Keratinocyte (primary cell): ENCODE results near the gene PITPNM3.
"Not testable (repeated sequence)": the region's sequence is repeated elsewhere in the genome, so short reads cannot be mapped to it uniquely, and the experiment has no call there.

Experiments used
- EZH2 ChIP-seq: IDR thresholded peaks from one replicate; pipeline ENCODE4 v1.6.1; 2012; ENCODE audit warnings: inconsistent platforms, mild to moderate bottlenecking, low read length, moderate library complexity
- TF ChIP-seq, protein P1 (sequence below), 3 experiments: IDR thresholded peaks in 1 of 3; conservative IDR thresholded peaks in 1 of 3; optimal IDR thresholded peaks in 1 of 3; 2 replicates in 2 of 3; 3 replicates in 1 of 3; pipeline versions ENCODE3 to v1.5.1; 2011; ENCODE audit warnings: low read length in 3 of 3, mild to moderate bottlenecking in 3 of 3, moderate library complexity in 2 of 3, control low read depth in 1 of 3, inconsistent platforms in 1 of 3; ENCODE audit not compliant: insufficient read depth in 2 of 3; ENCODE audit errors: extremely low read depth in 1 of 3

DNA sequence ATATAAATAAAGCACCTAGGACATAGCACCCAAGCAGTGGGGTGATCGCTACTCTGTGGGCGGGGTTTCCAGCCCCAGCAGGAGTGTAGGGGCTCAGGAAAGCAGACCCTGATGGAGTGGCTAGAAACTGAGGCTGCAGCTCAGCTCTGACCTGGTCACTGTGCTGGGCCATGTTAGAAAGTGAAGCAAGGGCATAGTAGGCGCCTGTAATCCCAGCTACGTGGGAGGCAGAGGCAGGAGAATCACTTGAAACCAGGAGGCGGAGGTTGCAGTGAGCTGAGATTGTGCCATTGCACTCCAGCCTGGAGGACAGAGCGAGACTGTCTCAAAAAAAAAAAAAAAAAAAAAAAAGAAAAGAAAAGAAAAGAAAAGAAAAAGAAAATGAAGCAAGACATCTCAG, 17.1 kb upstream of the PITPNM3 start:
- TF ChIP-seq, protein P1, sequence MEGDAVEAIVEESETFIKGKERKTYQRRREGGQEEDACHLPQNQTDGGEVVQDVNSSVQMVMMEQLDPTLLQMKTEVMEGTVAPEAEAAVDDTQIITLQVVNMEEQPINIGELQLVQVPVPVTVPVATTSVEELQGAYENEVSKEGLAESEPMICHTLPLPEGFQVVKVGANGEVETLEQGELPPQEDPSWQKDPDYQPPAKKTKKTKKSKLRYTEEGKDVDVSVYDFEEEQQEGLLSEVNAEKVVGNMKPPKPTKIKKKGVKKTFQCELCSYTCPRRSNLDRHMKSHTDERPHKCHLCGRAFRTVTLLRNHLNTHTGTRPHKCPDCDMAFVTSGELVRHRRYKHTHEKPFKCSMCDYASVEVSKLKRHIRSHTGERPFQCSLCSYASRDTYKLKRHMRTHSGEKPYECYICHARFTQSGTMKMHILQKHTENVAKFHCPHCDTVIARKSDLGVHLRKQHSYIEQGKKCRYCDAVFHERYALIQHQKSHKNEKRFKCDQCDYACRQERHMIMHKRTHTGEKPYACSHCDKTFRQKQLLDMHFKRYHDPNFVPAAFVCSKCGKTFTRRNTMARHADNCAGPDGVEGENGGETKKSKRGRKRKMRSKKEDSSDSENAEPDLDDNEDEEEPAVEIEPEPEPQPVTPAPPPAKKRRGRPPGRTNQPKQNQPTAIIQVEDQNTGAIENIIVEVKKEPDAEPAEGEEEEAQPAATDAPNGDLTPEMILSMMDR (optimal IDR thresholded peaks at IDR 0.05 in 1 of 3, IDR thresholded peaks at IDR 0.05 in 1 of 3, conservative IDR thresholded peaks at IDR 0.05 in 1 of 3; ENCODE audit: extremely low read depth in 1 of 3, insufficient read depth in 2 of 3, low read length in 3 of 3) = not testable (repeated sequence)
- not testable (repeated sequence) for TF ChIP-seq EZH2
